HepG2 (cell line): Measurements from ENCODE around the gene DCAF6. TPM values are rescaled to one million over a fixed set of nuclear protein-coding genes. Genes with fewer than 3 reads are reported as not detected.
A peak's percentile ranks its signal among the peaks of the same experiment; 100 is the strongest.

Experiments used
- ATF5 ChIP-seq: sonication (generic); formaldehyde crosslinking; IDR thresholded peaks from 2 replicates; pipeline ENCODE4 v1.4.0; 2020; ENCODE audit warnings: mild to moderate bottlenecking, low read depth, missing genetic modification reagents
- DPF2 ChIP-seq: sonication (generic); formaldehyde crosslinking; IDR thresholded peaks from 2 replicates; pipeline ENCODE4 v1.4.0; 2020; ENCODE audit warnings: mild to moderate bottlenecking, low read depth, missing genetic modification reagents, borderline replicate concordance
- EP300 ChIP-seq, 3 experiments: sonication (generic) in 1 of 3; formaldehyde crosslinking in 1 of 3; IDR thresholded peaks; 2 replicates each; pipeline versions ENCODE4 v1.5.1 to v1.6.1; 2011 to 2020; ENCODE audit warnings: low read depth in 2 of 3, low read length in 2 of 3, borderline replicate concordance in 1 of 3, improper control_type of control experiment in 1 of 3, mild to moderate bottlenecking in 1 of 3, missing genetic modification reagents in 1 of 3, moderate library complexity in 1 of 3
- GABPB1 ChIP-seq: IDR thresholded peaks from 2 replicates; pipeline ENCODE4 v1.6.1; 2016; ENCODE audit warnings: mild to moderate bottlenecking, missing genetic modification reagents, moderate library complexity, missing compliant biosample characterization
- GLMP ChIP-seq: sonication (generic); formaldehyde crosslinking; IDR thresholded peaks from 2 replicates; pipeline ENCODE4 v1.9.0; 2021; ENCODE audit warnings: missing genetic modification reagents, mild to moderate bottlenecking, borderline replicate concordance
- MEIS1 ChIP-seq: sonication (generic); formaldehyde crosslinking; IDR thresholded peaks from 2 replicates; pipeline ENCODE4 v1.9.0; 2021; ENCODE audit warnings: mild to moderate bottlenecking, missing genetic modification reagents, moderate library complexity, borderline replicate concordance
- NFKB2 ChIP-seq: sonication (generic); formaldehyde crosslinking; IDR thresholded peaks from 2 replicates; pipeline ENCODE4 v1.4.0; 2020; ENCODE audit warnings: missing genetic modification reagents, borderline replicate concordance
- PRDM4 ChIP-seq: sonication (generic); formaldehyde crosslinking; IDR thresholded peaks from 2 replicates; pipeline ENCODE4 v1.9.0; 2021; ENCODE audit warnings: missing genetic modification reagents, borderline replicate concordance
- SNAI1 ChIP-seq: sonication (generic); formaldehyde crosslinking; IDR thresholded peaks from 2 replicates; pipeline ENCODE4 v1.5.0; 2020; ENCODE audit warnings: mild to moderate bottlenecking, missing genetic modification reagents, borderline replicate concordance
- SRSF9 ChIP-seq: fragments of 200-400 bp; formaldehyde crosslinking; IDR thresholded peaks from 2 replicates; pipeline ENCODE4 v1.6.1; 2018; ENCODE audit warnings: borderline replicate concordance, mild to moderate bottlenecking, low read depth, low read length; ENCODE audit not compliant: insufficient read depth, poor library complexity, severe bottlenecking
- TBL1XR1 ChIP-seq: fragments of 150-350 bp; IDR thresholded peaks from 2 replicates; pipeline ENCODE4 v1.6.1; 2014; ENCODE audit warnings: borderline replicate concordance, low read length; ENCODE audit not compliant: partially characterized antibody
- TBP ChIP-seq: sonication (generic); formaldehyde crosslinking; IDR thresholded peaks from 2 replicates; pipeline ENCODE4 v1.5.0; 2020; ENCODE audit warnings: missing genetic modification reagents
- TFDP1 ChIP-seq: IDR thresholded peaks from 2 replicates; pipeline ENCODE4 v1.6.1; 2016; ENCODE audit warnings: missing compliant biosample characterization, missing genetic modification reagents, borderline replicate concordance
- THAP11 ChIP-seq: IDR thresholded peaks from 2 replicates; pipeline ENCODE4 v1.6.1; 2016; ENCODE audit warnings: missing biosample characterization, missing genetic modification reagents
- WIZ ChIP-seq: sonication (generic); formaldehyde crosslinking; IDR thresholded peaks from 2 replicates; pipeline ENCODE4 v1.5.1; 2020; ENCODE audit warnings: mild to moderate bottlenecking, missing genetic modification reagents
- ZGPAT ChIP-seq: IDR thresholded peaks from 2 replicates; pipeline ENCODE4 v1.6.1; 2016; ENCODE audit warnings: mild to moderate bottlenecking
- ZNF10 ChIP-seq: sonication (generic); formaldehyde crosslinking; IDR thresholded peaks from 2 replicates; pipeline ENCODE4 v1.4.0; 2020; ENCODE audit warnings: mild to moderate bottlenecking, low read depth, missing genetic modification reagents, borderline replicate concordance
- ZNF3 ChIP-seq: IDR thresholded peaks from 2 replicates; pipeline ENCODE4 v1.7.0; 2017; ENCODE audit warnings: inconsistent platforms
- ZNF33B ChIP-seq: sonication (generic); formaldehyde crosslinking; IDR thresholded peaks from 2 replicates; pipeline ENCODE4 v1.5.1; 2020; ENCODE audit warnings: mild to moderate bottlenecking, missing genetic modification reagents
- ZNF619 ChIP-seq: sonication (generic); formaldehyde crosslinking; IDR thresholded peaks from 2 replicates; pipeline ENCODE4 v1.4.0; 2020; ENCODE audit warnings: mild to moderate bottlenecking, missing genetic modification reagents
- polyA plus RNA-seq, 8 experiments: library from polyadenylated mRNA; depleted of rRNA in 3 of 8; stranded (reverse) in 7 of 8; unstranded in 1 of 8; fragments of >200 nt; fragmentation: Illumina TruSeq in 4 of 8; extraction: Trizol in 4 of 8; gene quantifications; 2 replicates each; pipeline versions ENCODE4 v1.2.1 to v1.2.3, GENCODE V29; 2011 to 2016; ENCODE audit warnings: low read depth in 4 of 8, missing spikeins in 1 of 8, mixed read lengths in 1 of 8; ENCODE audit not compliant: insufficient read depth in 1 of 8
- total RNA-seq, 5 experiments: library from RNA; depleted of rRNA; stranded (reverse); fragments of >200 nt; fragmentation: Illumina TruSeq; extraction: Trizol; gene quantifications; 2 replicates each; pipeline ENCODE4 v1.2.3, GENCODE V29; 2016; ENCODE audit warnings: low read depth in 1 of 5

The DCAF6 gene
- total and polyA plus RNA-seq, 2 of the 13 experiments (the other 11 are each of a cell fraction or from before 2014, with no cell fraction given) = 24.7 to 33.7 TPM

- no peak for TF ChIP-seq TFDP1 (CRISPR knock-in tag)
- TF ChIP-seq ZNF619 (CRISPR knock-in tag) = no peak
- TF ChIP-seq SNAI1 (CRISPR knock-in tag) = peak; percentile 85; the same call in 1 of the 2 replicates
- no peak for TF ChIP-seq SRSF9
- no peak for TF ChIP-seq DPF2 (CRISPR knock-in tag)
- TF ChIP-seq ATF5 (CRISPR knock-in tag) = no peak
- TF ChIP-seq ZGPAT (CRISPR knock-in tag) = no peak
- no peak for TF ChIP-seq EP300 (IDR thresholded peaks at IDR 0.05; ENCODE audit: low read depth in 2 of 2, low read length in 2 of 2)
- no peak for TF ChIP-seq EP300 (CRISPR knock-in tag; IDR thresholded peaks at IDR 0.05; ENCODE audit: borderline replicate concordance)
- TF ChIP-seq TBP (CRISPR knock-in tag) = no peak
- TF ChIP-seq GABPB1 (CRISPR knock-in tag) = no peak
- no peak for TF ChIP-seq TBL1XR1
- no peak for TF ChIP-seq GLMP (CRISPR knock-in tag)
- peak; percentile 40; the same call in 1 of the 2 replicates for TF ChIP-seq ZNF33B (CRISPR knock-in tag)
- TF ChIP-seq THAP11 (CRISPR knock-in tag) = no peak
- no peak for TF ChIP-seq PRDM4
- no peak for TF ChIP-seq ZNF3 (CRISPR knock-in tag)
- peak; percentile 38; the same call in 1 of the 2 replicates for TF ChIP-seq MEIS1
- TF ChIP-seq WIZ (CRISPR knock-in tag) = no peak
- TF ChIP-seq NFKB2 (CRISPR knock-in tag) = peak; percentile 78; the same call in 1 of the 2 replicates
- no peak for TF ChIP-seq ZNF10 (CRISPR knock-in tag)
These were observed 1.0 kb upstream of the DCAF6 start (continued) for GRCh38 chr1:167935216-167936067.
